WTC11 (cell line): ENCODE data around the gene AR. TPM values are rescaled to one million over a fixed set of nuclear protein-coding genes. Genes with fewer than 3 reads are reported as not detected.

Source experiments
- ATAC-seq: fragments of 200-7000 bp; cut with Tn5 transposase; 2 replicates; pipeline ENCODE4 v1.10.0; 2021; ENCODE audit warnings: mild to moderate bottlenecking, moderate library complexity
- CTCF ChIA-PET: fragments of 300-600 bp; sonication (Branson Sonifier 250); formaldehyde crosslinking; loops from one replicate; lab custom pipeline; 2021; ENCODE audit warnings: antibody characterized with exemption; lab: Charles Lee
- POLR2A ChIA-PET: fragments of 350-600 bp; sonication (Branson Sonifier 250); formaldehyde crosslinking; loops from one replicate; lab custom pipeline; 2021; ENCODE audit warnings: antibody characterized with exemption; lab: Charles Lee
- DNase-seq: peaks from one replicate; pipeline ENCODE4 v3.0.0; 2021; ENCODE audit warnings: low spot score
- H3K27ac Mint-ChIP-seq: 2 replicates; pipeline ENCODE4 v1.8.0; 2021; ENCODE audit warnings: mixed read lengths
- H3K27me3 Mint-ChIP-seq: 2 replicates; pipeline ENCODE4 v1.8.0; 2021; ENCODE audit warnings: low read depth, mild to moderate bottlenecking, moderate library complexity, mixed read lengths
- H3K36me3 Mint-ChIP-seq: 2 replicates; pipeline ENCODE4 v1.8.0; 2021; ENCODE audit warnings: mixed read lengths
- H3K4me1 Mint-ChIP-seq: 2 replicates; pipeline ENCODE4 v1.8.0; 2022; ENCODE audit warnings: mixed read lengths
- H3K4me3 Mint-ChIP-seq: 2 replicates; pipeline ENCODE4 v1.8.0; 2021; ENCODE audit warnings: mild to moderate bottlenecking, moderate library complexity, mixed read lengths
- H3K9me3 Mint-ChIP-seq: 2 replicates; pipeline ENCODE4 v1.8.0; 2021; ENCODE audit warnings: mixed read lengths
- CBFB ChIP-seq: sonication (generic); formaldehyde crosslinking; IDR thresholded peaks from 2 replicates; pipeline ENCODE4 v1.8.1; 2022; ENCODE audit warnings: mild to moderate bottlenecking, low read depth, missing genetic modification reagents
- EMX1 ChIP-seq: fragments of 250-450 bp; sonication (Bioruptor Pico); IDR thresholded peaks from 2 replicates; pipeline ENCODE4 v1.8.0; 2021; ENCODE audit warnings: mild to moderate bottlenecking
- IRF2 ChIP-seq: sonication (generic); formaldehyde crosslinking; IDR thresholded peaks from 2 replicates; pipeline ENCODE4 v1.8.0; 2022; ENCODE audit warnings: low read depth, missing genetic modification reagents, borderline replicate concordance
- KAT7 ChIP-seq: sonication (generic); formaldehyde crosslinking; IDR thresholded peaks from 2 replicates; pipeline ENCODE4 v1.8.1; 2023; ENCODE audit warnings: missing genetic modification reagents, mild to moderate bottlenecking, borderline replicate concordance
- NFE2L1 ChIP-seq: sonication (generic); formaldehyde crosslinking; IDR thresholded peaks from 2 replicates; pipeline ENCODE4 v1.8.1; 2023; ENCODE audit warnings: missing genetic modification reagents
- NR2C2 ChIP-seq: sonication (generic); formaldehyde crosslinking; IDR thresholded peaks from 2 replicates; pipeline ENCODE4 v1.8.0; 2022; ENCODE audit warnings: mild to moderate bottlenecking, missing genetic modification reagents
- SP1 ChIP-seq: sonication (generic); formaldehyde crosslinking; conservative IDR thresholded peaks from 2 replicates; pipeline ENCODE4 v1.8.1; 2022; ENCODE audit warnings: missing genetic modification reagents
- TCF7 ChIP-seq: sonication (generic); formaldehyde crosslinking; IDR thresholded peaks from 2 replicates; pipeline ENCODE4 v1.8.0; 2022; ENCODE audit warnings: mild to moderate bottlenecking, low read depth, missing genetic modification reagents, moderate library complexity
- TEAD1 ChIP-seq: sonication (generic); formaldehyde crosslinking; IDR thresholded peaks from 2 replicates; pipeline ENCODE4 v1.8.0; 2022; ENCODE audit warnings: mild to moderate bottlenecking, missing genetic modification reagents
- total RNA-seq: library from RNA; stranded (reverse); gene quantifications from 3 replicates; pipeline ENCODE4 v1.2.3, GENCODE V29; 2021
- TF ChIP-seq, protein P1 (sequence below): sonication (generic); formaldehyde crosslinking; IDR thresholded peaks from 2 replicates; pipeline ENCODE4 v1.8.0; 2022; ENCODE audit warnings: mild to moderate bottlenecking, missing genetic modification reagents
- TF ChIP-seq, protein P2 (sequence below): sonication (generic); formaldehyde crosslinking; IDR thresholded peaks from 2 replicates; pipeline ENCODE4 v1.8.1; 2023; ENCODE audit warnings: mild to moderate bottlenecking, missing genetic modification reagents
- TF ChIP-seq, protein P3 (sequence below): sonication (generic); formaldehyde crosslinking; IDR thresholded peaks from 2 replicates; pipeline ENCODE4 v1.8.0; 2022; ENCODE audit warnings: missing genetic modification reagents
- TF ChIP-seq, protein P4 (sequence below): sonication (generic); formaldehyde crosslinking; conservative IDR thresholded peaks from 2 replicates; pipeline ENCODE4 v1.8.1; 2023; ENCODE audit warnings: mild to moderate bottlenecking, low read depth, missing genetic modification reagents, moderate library complexity
- TF ChIP-seq, protein P5 (sequence below): fragments of 250-450 bp; sonication (Bioruptor Pico); conservative IDR thresholded peaks from 2 replicates; pipeline ENCODE4 v1.9.0; 2021; ENCODE audit warnings: mild to moderate bottlenecking
- TF ChIP-seq, protein P6 (sequence below): sonication (generic); formaldehyde crosslinking; IDR thresholded peaks from 2 replicates; pipeline ENCODE4 v1.8.0; 2022; ENCODE audit warnings: mild to moderate bottlenecking, missing genetic modification reagents

The AR gene
- total RNA-seq, 1 experiment from 2014 or later = 10.3 TPM

DNA sequence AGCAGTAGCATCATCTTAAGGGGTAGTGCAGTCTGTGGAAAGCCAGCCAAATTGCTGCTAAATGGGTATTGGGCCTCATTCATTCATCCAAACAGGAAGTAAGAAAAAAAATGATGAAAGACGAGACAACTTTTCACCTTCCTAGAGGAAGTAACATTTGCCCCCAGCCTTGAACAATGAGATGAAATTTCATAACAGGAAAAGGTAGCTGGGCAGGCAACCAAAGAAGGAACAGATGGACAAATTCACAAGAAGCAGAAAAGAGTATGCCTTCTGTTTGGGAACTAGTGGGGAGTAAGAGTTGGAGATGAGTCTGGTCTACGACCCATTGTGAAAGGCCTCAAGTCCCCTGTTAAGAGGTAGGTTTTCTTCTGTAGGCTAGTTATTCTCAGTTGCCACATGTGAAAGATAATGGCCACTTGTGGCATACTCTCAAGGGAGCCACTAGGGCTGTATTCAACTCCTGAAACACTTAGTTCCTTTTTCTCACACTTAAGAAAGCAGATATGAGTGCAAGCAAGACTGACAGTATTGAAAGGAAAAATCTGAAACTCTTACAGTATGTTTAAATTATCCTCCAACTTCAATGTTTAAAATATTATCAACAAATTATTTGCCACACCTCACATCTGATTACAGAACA is 190.4 kb downstream of the AR start (continued):
- TF ChIP-seq, protein P1, sequence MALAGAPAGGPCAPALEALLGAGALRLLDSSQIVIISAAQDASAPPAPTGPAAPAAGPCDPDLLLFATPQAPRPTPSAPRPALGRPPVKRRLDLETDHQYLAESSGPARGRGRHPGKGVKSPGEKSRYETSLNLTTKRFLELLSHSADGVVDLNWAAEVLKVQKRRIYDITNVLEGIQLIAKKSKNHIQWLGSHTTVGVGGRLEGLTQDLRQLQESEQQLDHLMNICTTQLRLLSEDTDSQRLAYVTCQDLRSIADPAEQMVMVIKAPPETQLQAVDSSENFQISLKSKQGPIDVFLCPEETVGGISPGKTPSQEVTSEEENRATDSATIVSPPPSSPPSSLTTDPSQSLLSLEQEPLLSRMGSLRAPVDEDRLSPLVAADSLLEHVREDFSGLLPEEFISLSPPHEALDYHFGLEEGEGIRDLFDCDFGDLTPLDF (CRISPR knock-in tag) = no peak
- TF ChIP-seq IRF2 (CRISPR knock-in tag) (no peak), TEAD1 (no peak), CBFB (CRISPR knock-in tag) (no peak)
- TF ChIP-seq, protein P2, sequence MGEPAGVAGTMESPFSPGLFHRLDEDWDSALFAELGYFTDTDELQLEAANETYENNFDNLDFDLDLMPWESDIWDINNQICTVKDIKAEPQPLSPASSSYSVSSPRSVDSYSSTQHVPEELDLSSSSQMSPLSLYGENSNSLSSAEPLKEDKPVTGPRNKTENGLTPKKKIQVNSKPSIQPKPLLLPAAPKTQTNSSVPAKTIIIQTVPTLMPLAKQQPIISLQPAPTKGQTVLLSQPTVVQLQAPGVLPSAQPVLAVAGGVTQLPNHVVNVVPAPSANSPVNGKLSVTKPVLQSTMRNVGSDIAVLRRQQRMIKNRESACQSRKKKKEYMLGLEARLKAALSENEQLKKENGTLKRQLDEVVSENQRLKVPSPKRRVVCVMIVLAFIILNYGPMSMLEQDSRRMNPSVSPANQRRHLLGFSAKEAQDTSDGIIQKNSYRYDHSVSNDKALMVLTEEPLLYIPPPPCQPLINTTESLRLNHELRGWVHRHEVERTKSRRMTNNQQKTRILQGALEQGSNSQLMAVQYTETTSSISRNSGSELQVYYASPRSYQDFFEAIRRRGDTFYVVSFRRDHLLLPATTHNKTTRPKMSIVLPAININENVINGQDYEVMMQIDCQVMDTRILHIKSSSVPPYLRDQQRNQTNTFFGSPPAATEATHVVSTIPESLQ (CRISPR knock-in tag) = no peak
- TF ChIP-seq, protein P3, sequence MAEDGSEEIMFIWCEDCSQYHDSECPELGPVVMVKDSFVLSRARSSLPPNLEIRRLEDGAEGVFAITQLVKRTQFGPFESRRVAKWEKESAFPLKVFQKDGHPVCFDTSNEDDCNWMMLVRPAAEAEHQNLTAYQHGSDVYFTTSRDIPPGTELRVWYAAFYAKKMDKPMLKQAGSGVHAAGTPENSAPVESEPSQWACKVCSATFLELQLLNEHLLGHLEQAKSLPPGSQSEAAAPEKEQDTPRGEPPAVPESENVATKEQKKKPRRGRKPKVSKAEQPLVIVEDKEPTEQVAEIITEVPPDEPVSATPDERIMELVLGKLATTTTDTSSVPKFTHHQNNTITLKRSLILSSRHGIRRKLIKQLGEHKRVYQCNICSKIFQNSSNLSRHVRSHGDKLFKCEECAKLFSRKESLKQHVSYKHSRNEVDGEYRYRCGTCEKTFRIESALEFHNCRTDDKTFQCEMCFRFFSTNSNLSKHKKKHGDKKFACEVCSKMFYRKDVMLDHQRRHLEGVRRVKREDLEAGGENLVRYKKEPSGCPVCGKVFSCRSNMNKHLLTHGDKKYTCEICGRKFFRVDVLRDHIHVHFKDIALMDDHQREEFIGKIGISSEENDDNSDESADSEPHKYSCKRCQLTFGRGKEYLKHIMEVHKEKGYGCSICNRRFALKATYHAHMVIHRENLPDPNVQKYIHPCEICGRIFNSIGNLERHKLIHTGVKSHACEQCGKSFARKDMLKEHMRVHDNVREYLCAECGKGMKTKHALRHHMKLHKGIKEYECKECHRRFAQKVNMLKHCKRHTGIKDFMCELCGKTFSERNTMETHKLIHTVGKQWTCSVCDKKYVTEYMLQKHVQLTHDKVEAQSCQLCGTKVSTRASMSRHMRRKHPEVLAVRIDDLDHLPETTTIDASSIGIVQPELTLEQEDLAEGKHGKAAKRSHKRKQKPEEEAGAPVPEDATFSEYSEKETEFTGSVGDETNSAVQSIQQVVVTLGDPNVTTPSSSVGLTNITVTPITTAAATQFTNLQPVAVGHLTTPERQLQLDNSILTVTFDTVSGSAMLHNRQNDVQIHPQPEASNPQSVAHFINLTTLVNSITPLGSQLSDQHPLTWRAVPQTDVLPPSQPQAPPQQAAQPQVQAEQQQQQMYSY (CRISPR knock-in tag) = no peak

- POLR2A ChIA-PET = no interaction called here
- TF ChIP-seq, protein P4, sequence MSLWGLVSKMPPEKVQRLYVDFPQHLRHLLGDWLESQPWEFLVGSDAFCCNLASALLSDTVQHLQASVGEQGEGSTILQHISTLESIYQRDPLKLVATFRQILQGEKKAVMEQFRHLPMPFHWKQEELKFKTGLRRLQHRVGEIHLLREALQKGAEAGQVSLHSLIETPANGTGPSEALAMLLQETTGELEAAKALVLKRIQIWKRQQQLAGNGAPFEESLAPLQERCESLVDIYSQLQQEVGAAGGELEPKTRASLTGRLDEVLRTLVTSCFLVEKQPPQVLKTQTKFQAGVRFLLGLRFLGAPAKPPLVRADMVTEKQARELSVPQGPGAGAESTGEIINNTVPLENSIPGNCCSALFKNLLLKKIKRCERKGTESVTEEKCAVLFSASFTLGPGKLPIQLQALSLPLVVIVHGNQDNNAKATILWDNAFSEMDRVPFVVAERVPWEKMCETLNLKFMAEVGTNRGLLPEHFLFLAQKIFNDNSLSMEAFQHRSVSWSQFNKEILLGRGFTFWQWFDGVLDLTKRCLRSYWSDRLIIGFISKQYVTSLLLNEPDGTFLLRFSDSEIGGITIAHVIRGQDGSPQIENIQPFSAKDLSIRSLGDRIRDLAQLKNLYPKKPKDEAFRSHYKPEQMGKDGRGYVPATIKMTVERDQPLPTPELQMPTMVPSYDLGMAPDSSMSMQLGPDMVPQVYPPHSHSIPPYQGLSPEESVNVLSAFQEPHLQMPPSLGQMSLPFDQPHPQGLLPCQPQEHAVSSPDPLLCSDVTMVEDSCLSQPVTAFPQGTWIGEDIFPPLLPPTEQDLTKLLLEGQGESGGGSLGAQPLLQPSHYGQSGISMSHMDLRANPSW = no peak
- TF ChIP-seq, protein P5, sequence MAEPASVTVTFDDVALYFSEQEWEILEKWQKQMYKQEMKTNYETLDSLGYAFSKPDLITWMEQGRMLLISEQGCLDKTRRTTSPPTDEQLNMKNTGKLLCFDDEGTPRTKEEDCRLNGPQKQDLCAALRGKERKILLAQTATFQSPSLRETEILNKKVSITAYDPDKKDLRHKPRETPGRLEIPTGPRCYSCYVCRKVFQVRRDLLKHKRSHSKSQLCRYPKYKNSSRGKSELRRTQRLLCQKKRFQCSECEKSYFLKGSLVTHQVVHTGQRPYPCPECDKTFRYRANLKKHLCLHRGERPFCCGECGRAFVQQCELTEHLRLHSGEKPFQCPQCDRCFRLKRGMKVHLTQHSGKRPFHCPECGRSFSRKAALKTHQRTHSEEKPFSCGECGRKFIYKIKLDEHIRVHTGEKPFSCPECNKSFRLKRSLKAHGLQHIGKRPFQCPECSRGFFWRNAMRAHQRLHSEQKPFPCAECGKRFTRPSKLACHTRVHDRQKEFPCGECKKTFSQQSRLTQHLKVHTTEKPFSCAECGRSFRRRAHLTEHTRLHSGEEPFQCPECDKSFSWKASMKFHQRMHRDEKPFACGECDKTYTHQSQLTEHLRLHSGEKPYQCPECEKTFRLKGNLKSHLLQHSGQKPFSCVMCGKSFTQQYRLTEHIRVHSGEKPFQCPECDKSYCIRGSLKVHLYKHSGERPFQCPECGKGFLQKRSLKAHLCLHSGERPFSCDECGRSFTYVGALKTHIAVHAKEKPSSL = no peak
- TF ChIP-seq TCF7 (CRISPR knock-in tag) (no peak), SP1 (CRISPR knock-in tag) (no peak), NFE2L1 (no peak), NR2C2 (CRISPR knock-in tag) (no peak), EMX1 (no peak), KAT7 (no peak)
- TF ChIP-seq, protein P6, sequence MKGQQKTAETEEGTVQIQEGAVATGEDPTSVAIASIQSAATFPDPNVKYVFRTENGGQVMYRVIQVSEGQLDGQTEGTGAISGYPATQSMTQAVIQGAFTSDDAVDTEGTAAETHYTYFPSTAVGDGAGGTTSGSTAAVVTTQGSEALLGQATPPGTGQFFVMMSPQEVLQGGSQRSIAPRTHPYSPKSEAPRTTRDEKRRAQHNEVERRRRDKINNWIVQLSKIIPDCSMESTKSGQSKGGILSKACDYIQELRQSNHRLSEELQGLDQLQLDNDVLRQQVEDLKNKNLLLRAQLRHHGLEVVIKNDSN (CRISPR knock-in tag) = no peak
These were observed 205.7 kb downstream of the AR start for GRCh38 chrX:67749536-67749935.

More at GRCh38 chrX:67749536-67749935, 205.7 kb downstream of the AR start:
- H3K4me3 Mint-ChIP-seq = no peak overlapping the region
- ATAC-seq (no peak), DNase-seq (no peak)
- CTCF ChIA-PET = no interaction called here
- no peaks in the 10 kb centered on the region for H3K27me3 Mint-ChIP-seq
- no peaks in the 10 kb centered on the region for H3K36me3 Mint-ChIP-seq
- no peaks in the 10 kb centered on the region for H3K9me3 Mint-ChIP-seq
- no peak overlapping the region for H3K27ac Mint-ChIP-seq
- H3K4me1 Mint-ChIP-seq = no peaks in the 10 kb centered on the region
